Measurements from ENCODE around the gene NEMF.

GRCh38 chr14:49852301-49853157, at the start of gene NEMF:
- TF ChIP-seq EP300 (IDR thresholded peaks at IDR 0.05) (no peak), CTCF (IDR thresholded peaks at IDR 0.05) (peak; percentile 75 to 85 (median 82)), POLR2A (IDR thresholded peaks at IDR 0.05) (peak; percentile 65 to 70)

All from gastroesophageal sphincter (tissue), 3 donors.